GM12878 (cell line): ENCODE data around the gene ST8SIA1. TPM values are rescaled to one million over a fixed set of nuclear protein-coding genes. Genes with fewer than 3 reads are reported as not detected.

ENCODE experiments used
- ATAC-seq: fragments of 200-7000 bp; cut with Tn5 transposase; 3 replicates; pipeline ENCODE4 v1.9.1; 2020; ENCODE audit warnings: mild to moderate bottlenecking, moderate library complexity
- BruUV-seq: library from RNA; stranded (reverse); fragments of 400-500 nt; replicated peaks from 2 replicates; lab custom pipeline; 2021; lab: Mats Ljungman, UMichigan
- CTCF ChIA-PET: fragments of 300-600 bp; sonication (Branson Sonifier 250); formaldehyde crosslinking; extraction: SDS; loops from one replicate; lab custom pipeline; 2021; ENCODE audit warnings: inconsistent platforms; lab: Yijun Ruan, JAX
- POLR2A ChIA-PET: fragments of 350-600 bp; formaldehyde crosslinking; extraction: SDS; loops from one replicate; lab custom pipeline; 2021; ENCODE audit warnings: inconsistent platforms; lab: Charles Lee
- RAD21 ChIA-PET: fragments of 300-600 bp; sonication (Branson Sonifier 250); formaldehyde crosslinking; loops from one replicate; lab custom pipeline; 2023; ENCODE audit warnings: antibody characterized with exemption; ENCODE audit not compliant: unreplicated experiment; lab: Charles Lee
- SMC1A ChIA-PET: fragments of 300-600 bp; sonication (Branson Sonifier 250); formaldehyde crosslinking; loops from one replicate; lab custom pipeline; 2023; ENCODE audit not compliant: unreplicated experiment, uncharacterized antibody; lab: Charles Lee
- DNase-seq: peaks from one replicate; pipeline ENCODE4 v3.0.0-alpha.2; 2011; ENCODE audit warnings: low read depth, low spot score
- FAIRE-seq: peaks from 3 replicates; lab custom pipeline; 2011; peaks lifted over from hg19 to GRCh38; lab: Jason Lieb, UNC
- H2AFZ ChIP-seq: 2 replicates; pipeline ENCODE4 v1.6.0; 2011; ENCODE audit warnings: low read depth, low read length, control low read depth; ENCODE audit not compliant: control insufficient read depth
- H3K27ac ChIP-seq: 2 replicates; pipeline ENCODE4 v1.5.1; 2011; ENCODE audit warnings: control low read depth; ENCODE audit not compliant: control insufficient read depth, insufficient read depth
- H3K27me3 ChIP-seq, 2 experiments: replicated peaks in 1 of 2; 2 replicates each; pipeline versions ENCODE4 v1.6.0 to v1.6.1; 2011; ENCODE audit warnings: low read length in 1 of 2; ENCODE audit not compliant: control insufficient read depth in 2 of 2, insufficient read depth in 2 of 2
- H3K36me3 ChIP-seq, 2 experiments: 2 replicates each; pipeline ENCODE4 v1.5.1; 2011; ENCODE audit warnings: low read length in 1 of 2; ENCODE audit not compliant: control insufficient read depth in 2 of 2, insufficient read depth in 2 of 2
- H3K4me1 ChIP-seq: 2 replicates; pipeline ENCODE4 v1.6.1; 2011; ENCODE audit warnings: mild to moderate bottlenecking, low read length, moderate library complexity, mixed read lengths; ENCODE audit not compliant: control insufficient read depth, insufficient read depth
- H3K4me2 ChIP-seq: 2 replicates; pipeline ENCODE4 v1.6.0; 2011; ENCODE audit warnings: control low read depth; ENCODE audit not compliant: control insufficient read depth, insufficient read depth
- H3K4me3 ChIP-seq: fragments of 200-600 bp; sonication (generic); 2 replicates; pipeline ENCODE4 v1.5.1; 2016
- H3K79me2 ChIP-seq: 2 replicates; pipeline ENCODE4 v1.6.0; 2011; ENCODE audit warnings: low read length; ENCODE audit not compliant: control insufficient read depth, insufficient read depth
- H3K9ac ChIP-seq: 2 replicates; pipeline ENCODE4 v1.8.0; 2011; ENCODE audit warnings: low read length, control low read depth, mixed read lengths; ENCODE audit not compliant: control insufficient read depth, insufficient read depth
- H3K9me3 ChIP-seq: replicated peaks from 3 replicates; pipeline ENCODE4 v1.5.1; 2011; ENCODE audit warnings: mild to moderate bottlenecking, low read length; ENCODE audit not compliant: control insufficient read depth, insufficient read depth
- H4K20me1 ChIP-seq: 2 replicates; pipeline ENCODE4 v1.6.0; 2011; ENCODE audit not compliant: control insufficient read depth, insufficient read depth
- CBX3 ChIP-seq: fragments of 200-600 bp; sonication (generic); IDR thresholded peaks from 2 replicates; pipeline ENCODE4 v1.6.1; 2016; ENCODE audit warnings: low read depth, borderline replicate concordance
- CEBPB ChIP-seq, 2 experiments: fragments of 150-350 bp in 1 of 2; IDR thresholded peaks; 2 replicates each; pipeline ENCODE4 v1.6.1; 2012 to 2014; ENCODE audit warnings: low read depth in 2 of 2, low read length in 2 of 2, borderline replicate concordance in 1 of 2, inconsistent platforms in 1 of 2
- CHD4 ChIP-seq: fragments of 200-600 bp; sonication (generic); IDR thresholded peaks from 2 replicates; pipeline ENCODE4 v1.6.1; 2016; ENCODE audit warnings: mild to moderate bottlenecking
- KLF5 ChIP-seq: fragments of 450-650 bp; IDR thresholded peaks from 2 replicates; pipeline ENCODE4 v1.6.1; 2014; ENCODE audit warnings: mild to moderate bottlenecking; ENCODE audit not compliant: partially characterized antibody
- MTA3 ChIP-seq: IDR thresholded peaks from 2 replicates; pipeline ENCODE4 v1.6.1; 2012; ENCODE audit warnings: low read length, inconsistent platforms, borderline replicate concordance
- TARDBP ChIP-seq: IDR thresholded peaks from 2 replicates; pipeline ENCODE4 v1.6.1; 2016; ENCODE audit warnings: borderline replicate concordance
- TCF3 ChIP-seq: IDR thresholded peaks from 2 replicates; pipeline ENCODE4 v1.6.1; 2012; ENCODE audit warnings: low read depth, mild to moderate bottlenecking, low read length, borderline replicate concordance; ENCODE audit not compliant: insufficient read depth
- ZNF24 ChIP-seq: fragments of 450-650 bp; IDR thresholded peaks from 2 replicates; pipeline ENCODE4 v1.6.1; 2017; ENCODE audit warnings: antibody characterized with exemption, mild to moderate bottlenecking
- ZNF592 ChIP-seq: fragments of 450-650 bp; IDR thresholded peaks from 2 replicates; pipeline ENCODE4 v1.6.1; 2017; ENCODE audit warnings: mild to moderate bottlenecking, moderate library complexity
- WGBS: methylation state at CpG from one replicate; pipeline ENCODE4 v1.1.6; 2016; ENCODE audit warnings: low lambda C conversion rate; ENCODE audit not compliant: insufficient replicate concordance, insufficient coverage; ENCODE audit errors: missing lambda C conversion rate; 5-methylcytosine and 5-hydroxymethylcytosine counted together
- in situ Hi-C: fragments of 300-500 bp; cut with MboI; formaldehyde crosslinking; loops from 9 replicates; pipeline ENCODE4 v1.14.3; 2018; ENCODE audit warnings: mixed read lengths
- intact Hi-C: fragments of 100-400 bp; cut with micrococcal nuclease; formaldehyde crosslinking; loops from one replicate; pipeline ENCODE4 v1.14.2; 2022; ENCODE audit not compliant: unreplicated experiment
- polyA plus RNA-seq, 11 experiments: library from polyadenylated mRNA; depleted of rRNA in 4 of 11; unstranded in 6 of 11; stranded (reverse) in 5 of 11; fragments of >200 nt; fragmentation: Nextera tagmentation in 4 of 11; fragmentation: Illumina TruSeq in 1 of 11; extraction: Ambion mirVana in 4 of 11; extraction: Trizol in 1 of 11; gene quantifications; 1 replicate in 1 of 11; 2 replicates in 10 of 11; pipeline versions ENCODE4 v1.2.1 to v1.2.3, GENCODE V29; 2011 to 2016; ENCODE audit warnings: inconsistent platforms in 2 of 11, missing spikeins in 2 of 11, low read depth in 1 of 11
- total RNA-seq, 4 experiments: library from RNA; depleted of rRNA in 3 of 4; stranded (reverse); fragments of >200 nt in 3 of 4; fragmentation: Illumina TruSeq in 1 of 4; extraction: Trizol in 1 of 4; gene quantifications; 2 replicates each; pipeline versions ENCODE4 v1.2.1 to v1.2.3, GENCODE V29; 2013 to 2021
- TF ChIP-seq, protein P1 (sequence below): IDR thresholded peaks from 2 replicates; pipeline ENCODE4 v1.6.1; 2011; ENCODE audit warnings: borderline replicate concordance, low read depth, mild to moderate bottlenecking, moderate library complexity, mixed read lengths, low read length; ENCODE audit not compliant: insufficient read depth; ENCODE audit errors: extremely low read length

Gene ST8SIA1
- total and polyA plus RNA-seq, 10 of the 15 experiments (the other 5 are each of a cell fraction or from before 2014, with no cell fraction given), result 0.23 to 0.35 (median 0.23) TPM; not detected in 7

DNA sequence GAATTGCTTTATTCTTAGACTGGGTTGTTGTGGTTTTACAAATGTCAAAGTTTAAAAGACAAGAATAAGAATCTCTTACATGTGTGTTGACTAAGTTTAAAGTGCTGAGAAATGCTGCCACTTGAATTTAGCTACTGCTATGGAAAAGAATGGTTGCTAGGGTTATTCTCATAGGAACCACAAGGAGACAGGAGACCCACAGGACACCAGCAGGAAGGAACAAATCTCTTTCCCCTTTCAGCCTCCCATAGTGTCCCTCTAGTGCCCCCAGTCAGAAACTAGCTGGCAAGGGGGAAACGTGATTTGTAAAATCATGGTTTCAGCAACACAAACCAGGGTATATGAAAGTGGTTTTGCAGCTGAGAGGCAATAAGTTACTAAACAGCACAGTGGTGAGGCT is 102.7 kb downstream of the ST8SIA1 start:
- H4K20me1 ChIP-seq, result no peaks in the 10 kb centered on the region
- DNase-seq (no peak), FAIRE-seq (no peak), ATAC-seq (no peak)
- no peak overlapping the region for H3K4me3 ChIP-seq
- intact Hi-C loops, result no loop called here
- no peak overlapping the region for H3K27ac ChIP-seq
- in situ Hi-C loops, result no loop called here
- H3K4me1 ChIP-seq, result no peaks in the 10 kb centered on the region
- TF ChIP-seq TCF3, result no peak
- TF ChIP-seq, protein P1, sequence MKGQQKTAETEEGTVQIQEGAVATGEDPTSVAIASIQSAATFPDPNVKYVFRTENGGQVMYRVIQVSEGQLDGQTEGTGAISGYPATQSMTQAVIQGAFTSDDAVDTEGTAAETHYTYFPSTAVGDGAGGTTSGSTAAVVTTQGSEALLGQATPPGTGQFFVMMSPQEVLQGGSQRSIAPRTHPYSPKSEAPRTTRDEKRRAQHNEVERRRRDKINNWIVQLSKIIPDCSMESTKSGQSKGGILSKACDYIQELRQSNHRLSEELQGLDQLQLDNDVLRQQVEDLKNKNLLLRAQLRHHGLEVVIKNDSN, result no peak
- TF ChIP-seq ZNF24, result no peak
- no peak for TF ChIP-seq MTA3
- TF ChIP-seq CHD4, result no peak
- TF ChIP-seq ZNF592, result no peak
- TF ChIP-seq KLF5, result no peak
- TF ChIP-seq CBX3, result no peak
- no peak for TF ChIP-seq CEBPB (IDR thresholded peaks at IDR 0.05; ENCODE audit: borderline replicate concordance in 1 of 2, low read depth in 2 of 2, low read length in 2 of 2)
- TF ChIP-seq TARDBP, result no peak
- SMC1A ChIA-PET, result no interaction called here
- no peaks in the 10 kb centered on the region for H3K27me3 ChIP-seq
- BruUV-seq, result no TSS peak
- RAD21 ChIA-PET, result no interaction called here
- H3K9me3 ChIP-seq, result no peaks in the 10 kb centered on the region
- H2AFZ ChIP-seq, result no peak overlapping the region
- CTCF ChIA-PET, result no interaction called here
- POLR2A ChIA-PET, result no interaction called here
- WGBS, result 45% methylated on average over 1 of the region's 1 CpG
- no peaks in the 10 kb centered on the region for H3K79me2 ChIP-seq
- H3K4me2 ChIP-seq, result no peak overlapping the region
- no peaks in the 10 kb centered on the region for H3K36me3 ChIP-seq
- H3K9ac ChIP-seq, result no peak overlapping the region
